ENCODE data around the gene SEPTIN10.

Gene SEPTIN10

GRCh38 chr2:109655287-109655686 lies 41.5 kb upstream of the SEPTIN10 start:
- H3K27me3 ChIP-seq (ENCODE audit: insufficient read depth, low read depth) = no peaks in the 10 kb centered on the region
- TF ChIP-seq CTCF (conservative IDR thresholded peaks at IDR 0.05; ENCODE audit: low read depth, low read length) = no peak
- H3K4me3 ChIP-seq (IDR thresholded peaks at IDR 0.05; ENCODE audit: insufficient read depth, low read depth, low read length) = no peak overlapping the region
- no peak overlapping the region for H3K4me2 ChIP-seq
- no peak overlapping the region for H3K9ac ChIP-seq
- no peaks in the 10 kb centered on the region for H3K4me1 ChIP-seq (ENCODE audit: low read depth, poor library complexity, severe bottlenecking)
- H3K79me2 ChIP-seq (ENCODE audit: insufficient read depth, low read depth) = no peaks in the 10 kb centered on the region
- H3K27ac ChIP-seq = no peak overlapping the region
- H2AFZ ChIP-seq (ENCODE audit: low read depth) = no peak overlapping the region
- H4K20me1 ChIP-seq (ENCODE audit: insufficient read depth) = no peaks in the 10 kb centered on the region
- no peaks in the 10 kb centered on the region for H3K36me3 ChIP-seq (ENCODE audit: insufficient read depth)

- Histone ChIP-seq H4K20me1 (ENCODE audit: insufficient read depth) (no peaks in the 10 kb centered on the region), H3K27me3 (ENCODE audit: insufficient read depth, low read depth) (no peaks in the 10 kb centered on the region), H3K36me3 (ENCODE audit: insufficient read depth) (no peaks in the 10 kb centered on the region), H2AFZ (ENCODE audit: low read depth) (no peak overlapping the region), H3K79me2 (ENCODE audit: insufficient read depth, low read depth) (no peaks in the 10 kb centered on the region), H3K27ac (no peak overlapping the region), H3K4me2 (no peak overlapping the region), H3K4me3 (IDR thresholded peaks at IDR 0.05; ENCODE audit: insufficient read depth, low read depth, low read length) (no peak overlapping the region), H3K9ac (no peak overlapping the region), H3K4me1 (ENCODE audit: low read depth, poor library complexity, severe bottlenecking) (no peaks in the 10 kb centered on the region)
- TF ChIP-seq CTCF (conservative IDR thresholded peaks at IDR 0.05; ENCODE audit: low read depth, low read length) = no peak
Observed at GRCh38 chr2:109654326-109655050, 40.7 kb upstream of the SEPTIN10 start.

GRCh38 chr2:109649736-109650695 lies 36.2 kb upstream of the SEPTIN10 start:
- Histone ChIP-seq H3K27me3 (ENCODE audit: insufficient read depth, low read depth) (no peaks in the 10 kb centered on the region), H3K27ac (no peak overlapping the region), H3K36me3 (ENCODE audit: insufficient read depth) (no peaks in the 10 kb centered on the region), H3K9ac (no peak overlapping the region), H3K4me1 (ENCODE audit: low read depth, poor library complexity, severe bottlenecking) (no peaks in the 10 kb centered on the region), H3K79me2 (ENCODE audit: insufficient read depth, low read depth) (no peaks in the 10 kb centered on the region), H3K4me3 (IDR thresholded peaks at IDR 0.05; ENCODE audit: insufficient read depth, low read depth, low read length) (no peak overlapping the region), H2AFZ (ENCODE audit: low read depth) (no peak overlapping the region), H3K4me2 (no peak overlapping the region), H4K20me1 (ENCODE audit: insufficient read depth) (no peaks in the 10 kb centered on the region)
- no peak for TF ChIP-seq CTCF (conservative IDR thresholded peaks at IDR 0.05; ENCODE audit: low read depth, low read length)

GRCh38 chr2:109648041-109648527 lies 34.3 kb upstream of the SEPTIN10 start:
- no peak overlapping the region for H3K27ac ChIP-seq
- no peak overlapping the region for H3K9ac ChIP-seq
- no peak overlapping the region for H3K4me2 ChIP-seq

More at GRCh38 chr2:109648041-109648527, 34.3 kb upstream of the SEPTIN10 start:
- Histone ChIP-seq H3K79me2 (ENCODE audit: insufficient read depth, low read depth) (no peaks in the 10 kb centered on the region), H3K4me3 (IDR thresholded peaks at IDR 0.05; ENCODE audit: insufficient read depth, low read depth, low read length) (no peak overlapping the region), H2AFZ (ENCODE audit: low read depth) (no peak overlapping the region), H3K27me3 (ENCODE audit: insufficient read depth, low read depth) (no peaks in the 10 kb centered on the region), H4K20me1 (ENCODE audit: insufficient read depth) (no peaks in the 10 kb centered on the region), H3K4me1 (ENCODE audit: low read depth, poor library complexity, severe bottlenecking) (peaks cover 7% of the 10 kb centered on the region), H3K36me3 (ENCODE audit: insufficient read depth) (no peaks in the 10 kb centered on the region)
- TF ChIP-seq CTCF (conservative IDR thresholded peaks at IDR 0.05; ENCODE audit: low read depth, low read length) = no peak
